Occipital lobe (tissue), 2 donors: ENCODE results near the gene GNB2. TPM values are rescaled to one million over a fixed set of nuclear protein-coding genes. Genes with fewer than 3 reads are reported as not detected.

ENCODE experiments used
- DNase-seq: peaks from one replicate; lab custom pipeline; 2025; lab: John Stamatoyannopoulos, UW
- total RNA-seq: library from RNA; depleted of rRNA; stranded (reverse); fragments of >200 nt; gene quantifications from one replicate; pipeline ENCODE4 v1.2.3, GENCODE V29; 2014

The GNB2 gene
- total RNA-seq: 57.7 TPM

GRCh38 chr7:100673302-100673941 is at the start of gene GNB2:
Gene GNB2 (plus strand): TSS chr7:100673740. CDS start chr7:100676266, 2,526 bp downstream.
- DNase-seq: peak; percentile 97

GRCh38 chr7:100623951-100624824 is 49.4 kb upstream of the GNB2 start:
- DNase-seq: no peak

GRCh38 chr7:100626055-100626454 is 47.5 kb upstream of the GNB2 start:
- no peak for DNase-seq

- DNase-seq: peak; percentile 75
These were observed 46.9 kb upstream of the GNB2 start for GRCh38 chr7:100626530-100627237.

GRCh38 chr7:100627238-100627549 is 46.3 kb upstream of the GNB2 start:
- DNase-seq: no peak

GRCh38 chr7:100629117-100629716 is 44.3 kb upstream of the GNB2 start:
- DNase-seq: no peak

GRCh38 chr7:100630066-100630465 is 43.5 kb upstream of the GNB2 start:
- no peak for DNase-seq

- no peak for DNase-seq
These were observed 40.4 kb upstream of the GNB2 start for GRCh38 chr7:100632951-100633717.

GRCh38 chr7:100639995-100640516 is 33.5 kb upstream of the GNB2 start:
- DNase-seq: no peak

- no peak for DNase-seq
These were observed 32.8 kb upstream of the GNB2 start for GRCh38 chr7:100640517-100641440.

GRCh38 chr7:100641463-100641859 is 32.1 kb upstream of the GNB2 start, which contains the start of gene TFR2:
Gene TFR2 (minus strand): TSS chr7:100641552. CDS start chr7:100641509, 43 bp downstream.
- no peak for DNase-seq

- no peak for DNase-seq
These were observed 31.5 kb upstream of the GNB2 start for GRCh38 chr7:100641860-100642533.

- DNase-seq: no peak
These were observed 31.0 kb upstream of the GNB2 start for GRCh38 chr7:100642534-100642907.

GRCh38 chr7:100649826-100650565 is 23.5 kb upstream of the GNB2 start:
- DNase-seq: no peak

GRCh38 chr7:100654908-100655831 is 18.4 kb upstream of the GNB2 start:
- DNase-seq: no peak

- peak; percentile 74 for DNase-seq
These were observed 17.4 kb upstream of the GNB2 start, which contains the start of gene ACTL6B for GRCh38 chr7:100655908-100656674. Gene ACTL6B (minus strand): TSS chr7:100656448. CDS start chr7:100656354, 94 bp downstream.
